K562 (cell line): ENCODE results near the gene ING5.

Experiments
- E2F6 ChIP-seq, 2 experiments: IDR thresholded peaks; 2 replicates each; pipeline ENCODE4 v1.6.1; 2011; ENCODE audit warnings: borderline replicate concordance in 1 of 2, control low read depth in 1 of 2, low read depth in 1 of 2, low read length in 1 of 2, mild to moderate bottlenecking in 1 of 2, mixed read lengths in 1 of 2, moderate library complexity in 1 of 2; ENCODE audit not compliant: insufficient read depth in 1 of 2, insufficient read length in 1 of 2, poor library complexity in 1 of 2, severe bottlenecking in 1 of 2; ENCODE audit errors: extremely low read depth in 1 of 2
- MAFF ChIP-seq: IDR thresholded peaks from 2 replicates; pipeline ENCODE4 v1.6.1; 2012; ENCODE audit warnings: low read length, improper control_type of control experiment
- MTA1 ChIP-seq: fragments of 450-650 bp; IDR thresholded peaks from 2 replicates; pipeline ENCODE4 v1.6.1; 2017; ENCODE audit warnings: borderline replicate concordance
- RCOR1 ChIP-seq, 2 experiments: IDR thresholded peaks; 2 replicates each; pipeline ENCODE4 v1.6.1; 2012; ENCODE audit warnings: low read depth in 2 of 2, low read length in 2 of 2, borderline replicate concordance in 1 of 2, improper control_type of control experiment in 1 of 2
- SP2 ChIP-seq: IDR thresholded peaks from 2 replicates; pipeline ENCODE4 v1.6.1; 2011; ENCODE audit warnings: mild to moderate bottlenecking, low read depth, low read length, moderate library complexity; ENCODE audit not compliant: poor library complexity, severe bottlenecking; ENCODE audit errors: extremely low read depth
- TF ChIP-seq, protein P1 (sequence below), 3 experiments: IDR thresholded peaks in 2 of 3; conservative IDR thresholded peaks in 1 of 3; 2 replicates each; pipeline ENCODE4 v1.5.1; 2011 to 2012; ENCODE audit warnings: low read length in 3 of 3, mild to moderate bottlenecking in 3 of 3, control low read depth in 2 of 3, improper control_type of control experiment in 1 of 3, inconsistent platforms in 1 of 3, low read depth in 1 of 3, mixed read lengths in 1 of 3, moderate library complexity in 1 of 3; ENCODE audit not compliant: insufficient read depth in 2 of 3

DNA sequence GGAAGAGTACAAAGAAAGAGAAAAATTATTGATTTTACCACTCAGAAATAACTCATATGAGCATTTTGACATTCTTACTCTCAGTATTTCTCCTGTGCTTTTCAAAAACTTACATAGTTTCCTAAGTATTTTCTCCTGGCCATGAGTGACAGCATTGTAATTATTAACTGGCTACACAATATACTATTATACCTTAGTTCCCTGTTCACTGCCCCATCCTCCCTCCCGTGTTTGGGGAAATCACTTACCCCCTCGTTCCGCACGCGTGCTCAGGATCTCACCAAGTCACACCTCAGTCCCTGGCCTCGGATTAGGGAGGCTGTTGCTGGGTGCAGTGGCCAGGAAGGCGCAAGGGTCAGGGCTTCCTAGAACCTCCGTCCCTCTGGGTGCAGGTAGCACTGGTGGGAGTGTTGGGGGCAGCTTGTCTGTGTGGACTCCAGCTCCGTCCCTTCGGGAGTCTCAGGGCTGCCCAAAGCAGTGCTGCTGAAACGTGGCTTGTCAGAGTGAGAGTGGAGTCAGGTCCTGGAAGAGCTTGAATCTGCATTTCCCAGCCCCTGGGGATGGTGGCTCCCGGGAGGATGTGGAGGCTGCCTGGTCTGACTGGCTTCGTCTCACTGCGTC is 41.1 kb upstream of the ING5 start:
- TF ChIP-seq MTA1 (no peak), E2F6 (IDR thresholded peaks at IDR 0.05; ENCODE audit: borderline replicate concordance in 1 of 2, extremely low read depth in 1 of 2, insufficient read depth in 1 of 2, insufficient read length in 1 of 2, low read depth in 1 of 2, low read length in 1 of 2, poor library complexity in 1 of 2, severe bottlenecking in 1 of 2) (no peak), SP2 (no peak), MAFF (no peak), RCOR1 (IDR thresholded peaks at IDR 0.05; ENCODE audit: borderline replicate concordance in 1 of 2, low read depth in 2 of 2, low read length in 2 of 2) (no peak)
- TF ChIP-seq, protein P1, sequence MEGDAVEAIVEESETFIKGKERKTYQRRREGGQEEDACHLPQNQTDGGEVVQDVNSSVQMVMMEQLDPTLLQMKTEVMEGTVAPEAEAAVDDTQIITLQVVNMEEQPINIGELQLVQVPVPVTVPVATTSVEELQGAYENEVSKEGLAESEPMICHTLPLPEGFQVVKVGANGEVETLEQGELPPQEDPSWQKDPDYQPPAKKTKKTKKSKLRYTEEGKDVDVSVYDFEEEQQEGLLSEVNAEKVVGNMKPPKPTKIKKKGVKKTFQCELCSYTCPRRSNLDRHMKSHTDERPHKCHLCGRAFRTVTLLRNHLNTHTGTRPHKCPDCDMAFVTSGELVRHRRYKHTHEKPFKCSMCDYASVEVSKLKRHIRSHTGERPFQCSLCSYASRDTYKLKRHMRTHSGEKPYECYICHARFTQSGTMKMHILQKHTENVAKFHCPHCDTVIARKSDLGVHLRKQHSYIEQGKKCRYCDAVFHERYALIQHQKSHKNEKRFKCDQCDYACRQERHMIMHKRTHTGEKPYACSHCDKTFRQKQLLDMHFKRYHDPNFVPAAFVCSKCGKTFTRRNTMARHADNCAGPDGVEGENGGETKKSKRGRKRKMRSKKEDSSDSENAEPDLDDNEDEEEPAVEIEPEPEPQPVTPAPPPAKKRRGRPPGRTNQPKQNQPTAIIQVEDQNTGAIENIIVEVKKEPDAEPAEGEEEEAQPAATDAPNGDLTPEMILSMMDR (IDR thresholded peaks at IDR 0.05 in 2 of 3, conservative IDR thresholded peaks at IDR 0.05 in 1 of 3; ENCODE audit: insufficient read depth in 2 of 3, low read depth in 1 of 3, low read length in 3 of 3): no peak
